ENCODE results near the gene CDK5RAP1. TPM values are rescaled to one million over a fixed set of nuclear protein-coding genes. Genes with fewer than 3 reads are reported as not detected.

CDK5RAP1 gene
- total and polyA plus RNA-seq, 2 of the 8 experiments (the other 6 are each of a cell fraction or from before 2014, with no cell fraction given) = 37.8 to 46.6 TPM

DNA sequence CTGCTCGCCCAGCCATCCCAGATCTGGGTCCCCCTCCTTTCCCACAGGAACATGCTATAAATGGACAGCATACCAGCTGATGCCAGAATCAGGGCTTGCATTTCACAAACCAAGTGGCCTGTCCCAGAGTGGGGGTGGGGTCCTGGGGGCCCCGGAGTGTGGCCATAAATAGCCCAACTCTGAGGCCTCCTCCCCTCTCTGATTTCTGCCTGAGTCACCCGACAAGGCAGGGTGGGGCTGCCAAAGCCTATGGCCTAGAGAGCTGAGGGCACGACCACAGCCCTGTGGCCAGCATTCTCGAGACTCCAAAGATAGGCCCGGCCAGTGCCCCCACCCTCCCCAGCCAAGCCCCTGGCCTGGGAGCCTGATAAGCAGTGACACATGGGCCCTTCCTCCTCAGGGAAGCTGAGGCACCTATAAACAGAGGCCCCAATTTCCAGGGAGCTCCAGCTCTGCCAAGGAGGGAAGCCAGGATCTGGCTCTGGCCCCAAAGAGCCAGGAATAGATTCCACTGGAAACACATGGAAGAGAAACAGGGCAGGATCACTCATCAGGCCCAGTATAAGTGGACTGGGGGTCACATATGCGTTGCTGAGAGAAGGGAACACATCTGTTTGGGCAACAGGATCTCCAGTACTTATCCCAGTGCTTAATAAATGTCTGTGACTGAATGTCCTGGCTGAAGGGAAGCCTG, 22.0 kb upstream of the CDK5RAP1 start (continued):
- TF ChIP-seq BACH1 (IDR thresholded peaks at IDR 0.05; ENCODE audit: low read length) (no peak), RBBP5 (IDR thresholded peaks at IDR 0.05; ENCODE audit: borderline replicate concordance, low read depth, low read length) (no peak)

Measured in H1 (cell line).